Smooth muscle cell (in vitro differentiated cells): Measurements from ENCODE around the gene PATE4. TPM values are rescaled to one million over a fixed set of nuclear protein-coding genes. Genes with fewer than 3 reads are reported as not detected.

ENCODE experiments used
- DNase-seq: peaks from one replicate; lab custom pipeline; 2025; ENCODE audit not compliant: unreplicated experiment; lab: John Stamatoyannopoulos, UW
- H2AFZ ChIP-seq: fragments of 200-600 bp; sonication (generic); 2 replicates; pipeline ENCODE4 v1.6.0; 2016; ENCODE audit warnings: antibody characterized with exemption, low read depth, mild to moderate bottlenecking
- H3F3A ChIP-seq: fragments of 200-600 bp; sonication (generic); 2 replicates; pipeline ENCODE4 v1.6.0; 2017; ENCODE audit warnings: antibody characterized with exemption, low read depth
- H3K27ac ChIP-seq: fragments of 200-600 bp; sonication (generic); 2 replicates; pipeline ENCODE4 v1.5.1; 2016; ENCODE audit warnings: low read depth, mild to moderate bottlenecking
- H3K27me3 ChIP-seq: fragments of 200-600 bp; sonication (generic); 2 replicates; pipeline ENCODE4 v1.6.1; 2016; ENCODE audit warnings: low read depth, mild to moderate bottlenecking
- H3K36me3 ChIP-seq: fragments of 200-600 bp; sonication (generic); 2 replicates; pipeline ENCODE4 v1.5.1; 2016; ENCODE audit warnings: low read depth
- H3K4me1 ChIP-seq: fragments of 200-600 bp; sonication (generic); 2 replicates; pipeline ENCODE4 v1.5.1; 2016; ENCODE audit warnings: low read depth
- H3K4me2 ChIP-seq: fragments of 200-600 bp; sonication (generic); 2 replicates; pipeline ENCODE4 v1.6.0; 2016; ENCODE audit warnings: mild to moderate bottlenecking
- H3K4me3 ChIP-seq: fragments of 200-600 bp; sonication (generic); 2 replicates; pipeline ENCODE4 v1.5.1; 2016; ENCODE audit warnings: mild to moderate bottlenecking
- H3K79me2 ChIP-seq: fragments of 200-600 bp; sonication (generic); 2 replicates; pipeline ENCODE4 v1.6.0; 2016; ENCODE audit warnings: low read depth, mild to moderate bottlenecking
- H3K9ac ChIP-seq: fragments of 200-600 bp; sonication (generic); 2 replicates; pipeline ENCODE4 v1.6.0; 2016; ENCODE audit warnings: low read depth
- H3K9me3 ChIP-seq: fragments of 200-600 bp; sonication (generic); replicated peaks from 2 replicates; pipeline ENCODE4 v1.5.1; 2016; ENCODE audit warnings: low read depth
- H4K20me1 ChIP-seq: fragments of 200-600 bp; sonication (generic); 2 replicates; pipeline ENCODE4 v1.6.0; 2016; ENCODE audit warnings: low read depth
- CTCF ChIP-seq: fragments of 200-600 bp; sonication (generic); IDR thresholded peaks from 2 replicates; pipeline ENCODE4 v1.5.1; 2017; ENCODE audit warnings: borderline replicate concordance, mild to moderate bottlenecking, antibody characterized with exemption; ENCODE audit not compliant: insufficient read depth, poor library complexity, severe bottlenecking
- WGBS: methylation state at CpG from one replicate; pipeline ENCODE4 v1.1.7; 2016; ENCODE audit warnings: low lambda C conversion rate; 5-methylcytosine and 5-hydroxymethylcytosine counted together
- polyA plus RNA-seq: library from polyadenylated mRNA; unstranded; fragments of >200 nt; fragmentation: Nextera tagmentation; extraction: Ambion mirVana; gene quantifications from 2 replicates; pipeline ENCODE4 v1.2.1, GENCODE V29; 2016
- total RNA-seq: library from RNA; depleted of rRNA; stranded (reverse); fragments of >200 nt; gene quantifications from 2 replicates; pipeline ENCODE4 v1.2.3, GENCODE V29; 2014

Gene PATE4
- total and polyA plus RNA-seq, 2 experiments from 2014 or later, result not detected

GRCh38 chr11:125797641-125798040 is 35.5 kb upstream of the PATE4 start:
- Histone ChIP-seq H3K4me3 (no peak overlapping the region), H3K79me2 (no peaks in the 10 kb centered on the region), H3K36me3 (no peaks in the 10 kb centered on the region), H2AFZ (no peak overlapping the region), H3K4me2 (no peak overlapping the region), H3K9me3 (peaks cover 6% of the 10 kb centered on the region), H3F3A (no peaks in the 10 kb centered on the region), H3K27me3 (no peaks in the 10 kb centered on the region), H3K4me1 (no peaks in the 10 kb centered on the region), H3K9ac (no peak overlapping the region), H4K20me1 (no peaks in the 10 kb centered on the region), H3K27ac (no peak overlapping the region)
- DNase-seq, result no peak
- 41% methylated on average over 4 of the region's 4 CpGs for WGBS
- no peak for TF ChIP-seq CTCF

- H3K79me2 ChIP-seq, result no peaks in the 10 kb centered on the region
- no peak overlapping the region for H3K9ac ChIP-seq
- H3K4me1 ChIP-seq, result no peaks in the 10 kb centered on the region
- WGBS, result 79% methylated on average over 2 of the region's 2 CpGs
- no peak overlapping the region for H3K4me3 ChIP-seq
- no peaks in the 10 kb centered on the region for H3F3A ChIP-seq
- H3K4me2 ChIP-seq, result no peak overlapping the region
- H3K27me3 ChIP-seq, result no peaks in the 10 kb centered on the region
- peaks cover 6% of the 10 kb centered on the region for H3K9me3 ChIP-seq
- no peak overlapping the region for H3K27ac ChIP-seq
- no peaks in the 10 kb centered on the region for H4K20me1 ChIP-seq
- no peak overlapping the region for H2AFZ ChIP-seq
- no peaks in the 10 kb centered on the region for H3K36me3 ChIP-seq
- no peak for DNase-seq
- no peak for TF ChIP-seq CTCF
Observed at GRCh38 chr11:125799808-125800207, 33.3 kb upstream of the PATE4 start.

GRCh38 chr11:125802387-125802786 is 30.7 kb upstream of the PATE4 start:
- 89% methylated on average over 1 of the region's 1 CpG for WGBS
- no peak for TF ChIP-seq CTCF
- peaks cover 6% of the 10 kb centered on the region for H3K9me3 ChIP-seq
- no peaks in the 10 kb centered on the region for H3K79me2 ChIP-seq
- no peaks in the 10 kb centered on the region for H3K27me3 ChIP-seq
- H3K4me1 ChIP-seq, result no peaks in the 10 kb centered on the region
- no peaks in the 10 kb centered on the region for H3F3A ChIP-seq
- DNase-seq, result no peak
- H3K9ac ChIP-seq, result no peak overlapping the region
- H2AFZ ChIP-seq, result no peak overlapping the region
- no peaks in the 10 kb centered on the region for H3K36me3 ChIP-seq
- no peak overlapping the region for H3K4me3 ChIP-seq
- no peak overlapping the region for H3K4me2 ChIP-seq
- H4K20me1 ChIP-seq, result no peaks in the 10 kb centered on the region
- no peak overlapping the region for H3K27ac ChIP-seq

GRCh38 chr11:125807909-125808308 is 25.2 kb upstream of the PATE4 start:
- Histone ChIP-seq H3K9me3 (no peaks in the 10 kb centered on the region), H3F3A (no peaks in the 10 kb centered on the region), H3K4me1 (no peaks in the 10 kb centered on the region), H3K9ac (no peak overlapping the region), H3K27me3 (no peaks in the 10 kb centered on the region), H3K4me3 (no peak overlapping the region), H3K4me2 (no peak overlapping the region), H3K79me2 (no peaks in the 10 kb centered on the region), H3K27ac (no peak overlapping the region), H3K36me3 (no peaks in the 10 kb centered on the region), H4K20me1 (no peaks in the 10 kb centered on the region), H2AFZ (no peak overlapping the region)
- WGBS, result 94% methylated on average over 1 of the region's 1 CpG
- DNase-seq, result no peak
- TF ChIP-seq CTCF, result no peak
